Activated naive CD4-positive, alpha-beta T cell treated with anti-CD3 and anti-CD28 coated beads, Interleukin-2, amount 50 U/mL, for 16 hours (primary cell): ENCODE measurements around the gene ABCB11.
"Not testable (repeated sequence)": the region's sequence is repeated elsewhere in the genome, so short reads cannot be mapped to it uniquely, and the experiment has no call there.

Experiments
- DNase-seq: peaks from one replicate; pipeline ENCODE4 v3.0.0-alpha.2; 2020

ABCB11 gene

DNA sequence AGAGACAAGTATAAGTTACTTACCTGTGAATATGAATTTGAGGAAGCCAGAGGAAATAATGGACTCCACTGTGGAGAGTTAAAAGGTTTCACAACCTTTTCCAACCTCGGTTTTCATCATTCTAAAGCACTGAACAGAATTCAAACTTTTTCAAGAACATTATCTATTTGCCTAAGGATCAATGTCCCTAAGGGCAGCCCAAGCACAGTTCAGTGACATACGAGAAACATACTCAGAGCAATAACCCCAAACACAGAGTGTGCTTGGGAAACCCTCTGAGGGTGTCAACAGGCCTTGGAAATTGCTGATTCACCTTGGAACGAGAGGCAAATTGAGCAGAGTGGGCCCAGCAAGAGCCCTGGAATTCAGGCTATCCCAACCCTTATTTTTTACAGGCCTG, at the start of gene ABCB11:
Gene ABCB11 (minus strand): TSS at position 123 of the 400 bp plus-strand sequence. CDS start 13,199 bp downstream, outside the sequence.
- DNase-seq, result no peak

GRCh38 chr2:169080250-169081069, 49.3 kb upstream of the ABCB11 start:
- no peak for DNase-seq

- no peak for DNase-seq
These were observed 46.6 kb upstream of the ABCB11 start for GRCh38 chr2:169077674-169078240.

- no peak for DNase-seq
These were observed 43.0 kb upstream of the ABCB11 start for GRCh38 chr2:169073963-169074751.

DNA sequence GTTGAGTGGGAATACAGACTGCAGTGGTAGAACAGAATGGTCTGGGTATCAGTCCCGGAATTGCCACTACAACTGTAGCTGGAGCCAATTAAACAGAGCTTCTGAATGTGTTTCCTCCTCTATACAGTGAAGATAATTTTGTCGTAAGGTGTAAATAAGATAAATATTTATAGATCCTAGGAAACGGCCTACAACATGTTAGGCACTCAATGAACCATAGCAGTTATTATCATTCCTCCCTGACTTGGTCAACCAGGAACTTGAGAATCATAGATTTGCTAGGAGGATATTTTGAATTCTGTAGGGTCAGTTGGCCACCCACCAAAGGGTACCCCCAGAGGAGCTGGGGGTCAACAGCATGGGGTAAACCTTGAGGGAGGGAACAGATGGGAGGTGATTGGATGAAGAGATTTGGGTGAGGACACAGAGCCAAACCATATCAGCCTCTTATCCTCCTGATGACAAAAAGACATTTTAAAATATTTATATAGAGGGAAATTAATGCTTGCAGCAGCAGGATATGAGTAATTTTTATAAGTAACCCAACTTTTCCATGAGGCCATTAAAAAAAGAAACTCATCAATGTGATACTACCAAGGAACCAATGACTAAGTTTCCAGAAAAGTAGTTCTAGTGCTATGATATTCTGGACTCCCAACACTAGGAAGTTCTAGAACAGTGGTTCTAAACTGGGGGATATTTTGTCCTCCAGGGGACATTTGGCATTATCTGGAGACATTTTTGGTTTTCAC, 42.3 kb upstream of the ABCB11 start:
- no peak for DNase-seq

DNA sequence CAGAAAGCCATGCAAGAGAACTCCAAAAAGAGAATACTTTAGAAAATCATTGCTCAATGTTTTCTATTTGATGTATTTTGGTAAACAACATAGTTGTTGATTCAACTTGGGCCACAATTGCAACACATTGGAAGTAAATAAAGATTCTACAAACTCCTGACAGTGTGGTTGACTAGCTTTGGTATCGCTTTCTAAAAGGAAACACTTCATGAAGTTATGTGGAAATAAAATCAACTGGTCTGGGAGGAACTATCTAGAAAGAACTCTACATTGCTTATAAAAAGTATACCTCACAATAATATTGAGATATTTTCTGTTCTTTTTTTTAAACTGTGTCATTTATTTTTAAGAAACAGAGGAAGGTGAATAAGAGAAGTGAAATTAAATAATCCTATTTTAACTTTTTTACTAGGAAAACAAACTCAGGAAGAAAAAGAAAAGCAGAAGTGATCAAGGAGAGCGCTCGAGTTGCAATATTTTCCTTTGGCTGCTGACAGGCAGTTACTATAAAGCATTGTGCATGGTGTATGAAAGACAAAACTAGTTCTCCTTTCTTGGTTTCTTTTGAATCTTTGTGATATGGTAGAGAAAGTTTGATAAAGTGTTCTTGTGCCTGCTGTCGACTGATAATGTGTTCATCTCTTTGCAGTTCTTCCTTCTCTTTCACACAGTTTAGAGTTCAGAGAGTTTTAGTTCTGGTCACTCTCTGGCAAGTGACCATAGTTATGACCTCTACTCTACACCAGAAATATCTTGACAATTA, 41.2 kb upstream of the ABCB11 start:
- no peak for DNase-seq

GRCh38 chr2:169071455-169071854, 40.3 kb upstream of the ABCB11 start:
- DNase-seq, result no peak

DNA sequence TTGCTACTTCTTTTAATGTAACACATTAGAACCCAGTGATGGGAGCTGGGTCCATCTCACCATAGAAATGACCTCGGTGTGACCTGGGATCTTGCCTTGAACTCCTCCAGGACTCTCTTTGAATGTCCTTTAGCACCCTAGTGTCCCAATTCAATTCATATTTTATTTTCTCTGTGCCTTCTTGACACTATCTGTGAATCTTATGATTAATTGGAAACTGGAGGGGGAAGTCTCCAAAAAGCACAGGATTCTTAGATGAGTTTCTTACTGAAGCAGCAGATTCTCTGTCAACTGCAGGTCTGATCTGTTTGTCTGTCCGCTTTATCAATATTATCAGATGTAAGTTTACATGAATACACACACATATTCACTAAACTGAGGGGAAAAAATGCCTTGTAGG, 38.7 kb upstream of the ABCB11 start:
- DNase-seq, result no peak

GRCh38 chr2:169069341-169069740, 38.2 kb upstream of the ABCB11 start, which contains the start of gene DHRS9:
DHRS9 (plus strand) TSS chr2:169069563; CDS start chr2:169081582, 12,019 bp downstream.
- DNase-seq, result no peak

DNA sequence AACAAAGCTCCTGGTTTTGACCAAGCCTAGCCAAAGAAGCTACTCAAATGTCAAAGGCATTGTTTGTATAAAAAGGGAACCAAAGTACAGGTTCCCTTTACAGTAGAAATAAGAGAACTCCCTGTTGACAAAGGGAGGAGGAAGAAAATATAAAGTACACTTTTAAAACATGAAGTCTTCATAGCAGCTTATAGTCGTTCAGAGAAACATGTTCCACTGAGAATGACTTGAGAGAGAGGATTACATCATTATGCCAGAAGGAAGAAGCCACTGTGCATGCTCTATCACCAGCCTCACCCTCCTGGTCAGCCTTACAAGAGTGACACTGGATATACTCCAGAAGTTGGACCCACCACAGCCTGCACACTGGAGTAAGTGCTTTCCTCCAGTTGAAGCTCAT, 35.8 kb upstream of the ABCB11 start:
- no peak for DNase-seq

DNA sequence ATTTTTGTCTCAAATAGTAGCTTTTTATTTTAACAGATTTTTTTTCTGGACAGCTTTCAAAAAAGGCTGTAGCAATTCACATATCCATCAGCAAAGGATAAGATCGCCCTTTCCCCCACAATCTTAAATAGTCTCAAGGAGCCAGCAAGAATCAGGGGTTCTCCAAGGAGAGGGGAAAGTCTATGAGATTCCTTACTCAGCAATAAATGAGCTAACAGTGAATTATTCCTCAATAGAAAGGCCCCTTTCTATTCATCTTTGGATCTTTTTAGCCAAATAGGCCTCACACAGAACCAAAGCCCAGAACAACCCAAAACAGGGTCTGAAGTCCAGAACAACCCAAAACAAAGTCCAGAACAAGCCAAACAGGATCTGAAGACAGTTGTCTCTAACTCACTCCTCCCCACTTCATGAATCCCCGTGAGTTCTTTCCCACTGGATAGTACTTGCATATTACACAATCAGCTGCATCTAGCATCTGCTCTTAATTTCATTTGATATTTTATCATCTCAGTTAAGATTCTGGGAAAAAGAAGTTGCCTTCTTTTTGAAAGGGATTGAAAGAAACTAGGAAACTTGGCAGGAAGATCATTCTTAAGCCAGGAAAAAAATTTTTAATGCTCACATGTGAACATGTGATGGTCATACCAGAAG, 34.9 kb upstream of the ABCB11 start:
- DNase-seq, result no peak

- no peak for DNase-seq
These were observed 34.3 kb upstream of the ABCB11 start for GRCh38 chr2:169065422-169065821.

GRCh38 chr2:169064199-169064598, 33.1 kb upstream of the ABCB11 start:
- DNase-seq, result not testable (repeated sequence)

DNA sequence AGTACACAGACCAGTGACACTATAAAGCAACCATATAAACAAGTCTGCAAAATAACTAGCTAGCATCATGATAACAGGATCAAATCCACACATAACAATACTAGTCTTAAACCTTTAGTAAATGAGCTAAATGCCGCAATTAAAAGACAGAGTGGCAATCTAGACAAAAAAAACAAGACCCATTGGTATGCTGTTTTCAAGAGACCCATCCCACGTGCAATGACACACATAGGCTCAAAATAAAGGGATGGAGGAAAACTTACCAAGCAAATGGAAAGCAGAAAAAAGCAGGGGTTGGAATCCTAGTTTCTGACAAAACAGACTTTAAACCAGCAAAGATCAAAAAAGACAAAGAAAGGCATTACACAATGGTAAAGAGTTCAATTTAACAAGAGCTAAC, 23.5 kb upstream of the ABCB11 start:
- not testable (repeated sequence) for DNase-seq

DNA sequence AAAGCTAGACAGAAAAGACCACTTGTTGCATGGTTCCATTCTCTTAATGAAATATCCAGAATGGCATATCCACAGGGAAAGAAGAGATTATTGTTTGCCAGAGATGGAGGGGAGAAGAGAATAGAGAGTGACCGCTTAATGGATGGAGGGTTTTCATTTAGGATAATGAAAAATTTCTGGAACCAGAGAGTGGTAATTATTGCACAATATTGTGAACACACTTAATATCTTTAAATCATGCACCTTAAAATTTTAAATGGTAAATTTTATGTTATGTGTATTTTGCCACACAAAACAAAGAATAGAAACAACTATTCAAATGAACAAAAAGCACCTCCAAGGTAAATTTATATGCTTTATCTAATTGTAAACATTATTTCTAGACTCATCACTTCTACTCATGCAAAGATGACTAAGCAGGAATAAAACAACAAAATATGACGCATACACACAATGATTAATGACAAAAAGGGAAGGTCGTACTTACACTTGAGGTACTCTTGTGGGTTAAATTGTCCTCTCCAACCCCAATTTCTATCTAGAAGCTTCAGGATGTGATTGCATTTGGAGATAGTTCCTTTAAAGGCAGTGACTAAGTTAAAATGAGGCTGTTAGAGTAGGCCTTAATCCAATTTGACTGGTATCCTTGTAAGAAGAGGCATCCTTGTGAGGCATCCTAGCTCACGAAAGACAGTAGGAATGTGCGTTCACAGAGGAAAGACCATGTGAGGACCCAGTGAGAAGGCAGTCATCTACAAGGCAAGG, 19.5 kb upstream of the ABCB11 start:
- no peak for DNase-seq

GRCh38 chr2:169049142-169049541, 18.0 kb upstream of the ABCB11 start:
- DNase-seq, result no peak

DNA sequence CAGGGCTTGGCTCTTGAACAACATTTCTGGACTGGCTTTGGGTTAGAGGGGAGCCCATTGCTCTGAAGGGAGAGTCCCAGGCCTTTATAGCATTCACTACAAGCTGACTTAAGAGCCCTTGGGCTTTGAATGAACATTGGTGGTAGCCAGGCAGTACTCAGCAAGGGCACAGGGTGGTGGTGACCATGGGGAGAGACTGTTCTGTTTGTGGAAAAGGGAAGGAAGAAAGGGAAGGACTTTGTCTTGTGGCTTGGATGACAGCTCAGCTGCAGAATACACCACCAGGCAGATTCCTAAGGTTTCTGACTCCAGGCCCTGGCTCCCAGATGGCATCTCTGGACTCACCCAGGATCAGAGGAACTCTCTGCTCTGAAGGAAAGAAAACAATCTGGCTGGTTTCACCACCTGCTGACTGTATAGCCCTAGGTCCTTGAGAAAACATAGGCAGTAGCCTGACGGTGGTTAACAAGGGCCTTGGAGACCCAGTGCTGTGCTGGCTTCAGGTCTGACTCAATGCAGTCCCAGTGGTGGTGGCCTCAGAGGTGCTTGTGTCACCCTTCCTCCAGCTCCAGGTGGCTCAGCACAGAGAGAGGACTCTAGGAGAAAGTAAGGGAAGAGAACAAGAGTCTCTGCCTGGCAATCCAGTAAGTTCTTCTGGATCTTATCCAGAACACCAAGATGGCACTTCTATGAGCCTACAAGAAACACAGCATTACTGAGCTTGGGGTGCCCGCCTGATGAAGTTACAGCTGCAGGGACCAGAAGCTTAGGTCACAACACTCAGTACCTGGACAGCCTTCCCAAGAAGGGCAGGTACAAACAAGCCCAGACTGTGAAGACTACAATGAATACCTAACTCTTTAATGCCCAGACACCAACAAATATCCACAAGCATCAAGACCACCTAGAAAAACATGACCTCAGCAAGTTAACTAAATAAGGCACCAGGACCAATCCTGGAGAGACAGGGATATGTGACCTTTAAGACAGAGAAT, 16.4 kb upstream of the ABCB11 start:
- no peak for DNase-seq

DNA sequence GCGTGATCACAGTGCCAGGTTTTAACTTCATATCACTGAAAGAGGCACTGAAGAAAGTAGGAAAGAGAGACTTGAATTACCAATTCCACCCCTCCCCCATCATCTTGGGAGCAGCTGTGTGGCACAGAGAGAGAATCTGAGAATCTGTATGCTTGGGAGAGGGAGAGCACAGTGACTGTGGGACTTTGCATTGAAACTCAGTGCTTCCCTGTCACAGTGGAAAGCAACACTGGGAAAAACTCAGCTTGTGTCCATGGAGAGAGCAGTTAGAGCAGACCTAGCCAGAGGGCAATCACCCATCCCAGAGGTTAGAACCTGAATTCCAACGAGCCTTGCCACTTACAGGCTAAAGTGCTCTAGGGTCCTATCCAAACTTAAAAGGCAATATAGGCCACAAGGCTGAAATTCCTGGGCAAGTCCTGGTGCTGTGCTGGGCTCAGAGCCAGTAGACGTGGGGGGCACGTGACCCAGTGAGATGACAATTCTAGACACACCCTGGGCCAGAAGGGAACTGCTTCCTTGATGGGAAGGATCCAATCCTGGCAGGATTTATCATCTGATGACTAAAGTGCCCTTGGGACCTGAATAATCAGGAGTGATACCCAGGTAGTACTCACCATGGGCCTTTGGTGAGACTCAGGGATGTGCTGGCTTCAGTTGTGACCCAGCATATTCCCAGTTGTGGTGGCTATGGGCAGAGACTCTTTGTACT, 15.5 kb upstream of the ABCB11 start:
- DNase-seq, result no peak

- DNase-seq, result no peak
These were observed 11.7 kb upstream of the ABCB11 start for GRCh38 chr2:169042856-169043255.
